H9 (cell line): ENCODE measurements around the gene KIT. TPM values are rescaled to one million over a fixed set of nuclear protein-coding genes. Genes with fewer than 3 reads are reported as not detected.

Experiments used
- DNase-seq: peaks from one replicate; pipeline ENCODE4 v3.0.0-alpha.2; 2017
- H2AFZ ChIP-seq: one replicate; pipeline ENCODE4 v1.6.1; 2013; ENCODE audit warnings: mild to moderate bottlenecking, low read length, control low read depth, moderate library complexity
- H2AK5ac ChIP-seq: 2 replicates; pipeline ENCODE4 v1.6.1; 2013; ENCODE audit warnings: low read length, control low read depth, mixed read lengths; ENCODE audit not compliant: insufficient read length
- H2BK120ac ChIP-seq: one replicate; pipeline ENCODE4 v1.6.1; 2013; ENCODE audit warnings: low read depth, mild to moderate bottlenecking, low read length, control low read depth, inconsistent platforms; ENCODE audit not compliant: poor library complexity, severe bottlenecking
- H2BK12ac ChIP-seq: 2 replicates; pipeline ENCODE4 v1.6.1; 2013; ENCODE audit warnings: low read length, control low read depth, mixed read lengths, low read depth; ENCODE audit not compliant: insufficient read length
- H2BK15ac ChIP-seq: 2 replicates; pipeline ENCODE4 v1.6.1; 2013; ENCODE audit warnings: low read depth, low read length, control low read depth
- H2BK20ac ChIP-seq: one replicate; pipeline ENCODE4 v1.6.1; 2013; ENCODE audit warnings: low read depth, mild to moderate bottlenecking, low read length, control low read depth, inconsistent platforms; ENCODE audit not compliant: poor library complexity, severe bottlenecking
- H2BK5ac ChIP-seq: 2 replicates; pipeline ENCODE4 v1.6.1; 2013; ENCODE audit warnings: low read length, control low read depth, mixed read lengths; ENCODE audit not compliant: insufficient read length
- H3K14ac ChIP-seq: 2 replicates; pipeline ENCODE4 v1.6.1; 2013; ENCODE audit warnings: low read length, control low read depth; ENCODE audit not compliant: insufficient read depth
- H3K18ac ChIP-seq: 2 replicates; pipeline ENCODE4 v1.6.1; 2013; ENCODE audit warnings: low read depth, mild to moderate bottlenecking, mixed read lengths, low read length, control low read depth; ENCODE audit not compliant: insufficient read length
- H3K23ac ChIP-seq: 2 replicates; pipeline ENCODE4 v1.6.1; 2013; ENCODE audit warnings: low read length, control low read depth, mixed read lengths, low read depth; ENCODE audit not compliant: insufficient read length
- H3K23me2 ChIP-seq: 2 replicates; pipeline ENCODE4 v1.6.1; 2013; ENCODE audit warnings: low read depth, mild to moderate bottlenecking, mixed read lengths, low read length, control low read depth; ENCODE audit not compliant: insufficient read length, poor library complexity, severe bottlenecking
- H3K27ac ChIP-seq: 2 replicates; pipeline ENCODE4 v1.5.1; 2013; ENCODE audit warnings: low read length, control low read depth, mixed read lengths, low read depth; ENCODE audit not compliant: insufficient read length
- H3K27me3 ChIP-seq: 2 replicates; pipeline ENCODE4 v1.6.1; 2013; ENCODE audit warnings: low read length, control low read depth, inconsistent platforms; ENCODE audit not compliant: insufficient read depth
- H3K4ac ChIP-seq: 2 replicates; pipeline ENCODE4 v1.6.1; 2013; ENCODE audit warnings: low read depth, mild to moderate bottlenecking, control low read depth, inconsistent platforms, low read length, moderate library complexity
- H3K4me1 ChIP-seq: 2 replicates; pipeline ENCODE4 v1.6.1; 2013; ENCODE audit warnings: low read length, control low read depth, inconsistent platforms; ENCODE audit not compliant: insufficient read depth
- H3K4me2 ChIP-seq: 2 replicates; pipeline ENCODE4 v1.6.1; 2013; ENCODE audit warnings: low read length, control low read depth, mixed read lengths; ENCODE audit not compliant: insufficient read length, insufficient read depth
- H3K56ac ChIP-seq: 2 replicates; pipeline ENCODE4 v1.6.1; 2013; ENCODE audit warnings: low read depth, mild to moderate bottlenecking, mixed read lengths, low read length, control low read depth; ENCODE audit not compliant: insufficient read length
- H3K79me1 ChIP-seq: 2 replicates; pipeline ENCODE4 v1.6.1; 2013; ENCODE audit warnings: low read depth, mild to moderate bottlenecking, moderate library complexity, low read length, control low read depth, inconsistent platforms; ENCODE audit not compliant: insufficient read depth, poor library complexity, severe bottlenecking
- H3K79me2 ChIP-seq: 2 replicates; pipeline ENCODE4 v1.6.1; 2013; ENCODE audit warnings: low read length, control low read depth, inconsistent platforms; ENCODE audit not compliant: insufficient read depth
- H3K9ac ChIP-seq: 2 replicates; pipeline ENCODE4 v1.6.1; 2013; ENCODE audit warnings: low read length, control low read depth, mixed read lengths; ENCODE audit not compliant: insufficient read length; ENCODE audit errors: extremely low read depth
- H3K9me3 ChIP-seq: one replicate; pipeline ENCODE4 v1.6.1; 2013; ENCODE audit warnings: low read depth, low read length, inconsistent platforms; ENCODE audit not compliant: control insufficient read depth
- H3T11ph ChIP-seq: one replicate; pipeline ENCODE4 v1.6.1; 2013; ENCODE audit warnings: mild to moderate bottlenecking, low read length, control low read depth, inconsistent platforms
- H4K20me1 ChIP-seq: one replicate; pipeline ENCODE4 v1.6.1; 2013; ENCODE audit not compliant: control insufficient read depth, insufficient read length, insufficient read depth
- H4K5ac ChIP-seq: 2 replicates; pipeline ENCODE4 v1.6.1; 2013; ENCODE audit warnings: low read depth, mild to moderate bottlenecking, mixed read lengths, low read length, control low read depth; ENCODE audit not compliant: insufficient read length
- H4K8ac ChIP-seq: replicated peaks from 2 replicates; pipeline ENCODE4 v1.6.1; 2013; ENCODE audit warnings: low read length, control low read depth, mixed read lengths, low read depth; ENCODE audit not compliant: insufficient read length
- H4K91ac ChIP-seq: 2 replicates; pipeline ENCODE4 v1.6.1; 2013; ENCODE audit warnings: low read depth, mild to moderate bottlenecking, moderate library complexity, mixed read lengths, low read length, control low read depth; ENCODE audit not compliant: insufficient read length
- H3K27ac Mint-ChIP-seq, 3 experiments: 2 replicates in 2 of 3; 3 replicates in 1 of 3; pipeline ENCODE4 v1.8.0; 2020 to 2021; ENCODE audit warnings: mixed read lengths in 3 of 3, mild to moderate bottlenecking in 1 of 3, moderate library complexity in 1 of 3
- H3K27me3 Mint-ChIP-seq: 2 replicates; pipeline ENCODE4 v1.8.0; 2021; ENCODE audit warnings: low read depth, mild to moderate bottlenecking, moderate library complexity, mixed read lengths
- H3K36me3 Mint-ChIP-seq, 3 experiments: 2 replicates in 2 of 3; 3 replicates in 1 of 3; pipeline ENCODE4 v1.8.0; 2020 to 2021; ENCODE audit warnings: low read depth in 3 of 3, mixed read lengths in 3 of 3; ENCODE audit not compliant: insufficient read depth in 1 of 3
- H3K4me1 Mint-ChIP-seq, 2 experiments: 2 replicates each; pipeline ENCODE4 v1.8.0; 2020; ENCODE audit warnings: mixed read lengths in 2 of 2
- H3K4me3 Mint-ChIP-seq, 2 experiments: 2 replicates in 1 of 2; 3 replicates in 1 of 2; pipeline ENCODE4 v1.8.0; 2020 to 2021; ENCODE audit warnings: mild to moderate bottlenecking in 2 of 2, mixed read lengths in 2 of 2, moderate library complexity in 1 of 2
- H3K9me3 Mint-ChIP-seq, 2 experiments: 2 replicates in 1 of 2; 3 replicates in 1 of 2; pipeline ENCODE4 v1.8.0; 2020; ENCODE audit warnings: mild to moderate bottlenecking in 2 of 2, mixed read lengths in 2 of 2, moderate library complexity in 1 of 2
- CTCF ChIP-seq: fragments of 200-600 bp; sonication (generic); conservative IDR thresholded peaks from 3 replicates; pipeline ENCODE4 v1.8.0; 2021; ENCODE audit warnings: antibody characterized with exemption, mild to moderate bottlenecking
- WGBS: extraction: QIAGEN DNeasy Blood & Tissue Kit; methylation state at CpG from one replicate; pipeline ENCODE4 v1.1.7; 2013; ENCODE audit warnings: missing lambda C conversion rate, low lambda C conversion rate, mixed read lengths; ENCODE audit not compliant: insufficient read length; ENCODE audit errors: extremely low coverage; 5-methylcytosine and 5-hydroxymethylcytosine counted together
- total RNA-seq: library from RNA; stranded (reverse); gene quantifications from 2 replicates; pipeline ENCODE4 v1.2.1, GENCODE V29; 2021

KIT gene
- total RNA-seq, 1 experiment from 2014 or later: 6.7 TPM

GRCh38 chr4:54662901-54663585, 5.3 kb downstream of the KIT start:
- no peak overlapping the region for H3K23ac ChIP-seq
- peaks cover 9% of the 10 kb centered on the region; the same call in 1 of the 2 replicates for H3K27me3 ChIP-seq
- Mint-ChIP-seq H3K4me1 (peaks cover 23 to 42% of the 10 kb centered on the region in 2 experiments), H3K36me3 (no peaks in the 10 kb centered on the region; a peak in 1 of 7 replicates), H3K9me3 (no peaks in the 10 kb centered on the region; a peak in 1 of 5 replicates), H3K4me3 (no peak overlapping the region), H3K27ac (no peak overlapping the region), H3K27me3 (peaks cover 40% of the 10 kb centered on the region)
- H4K8ac ChIP-seq: no peak overlapping the region
- no peaks in the 10 kb centered on the region; the same call in 1 of the 2 replicates for H3K79me2 ChIP-seq
- no peak overlapping the region for H2BK15ac ChIP-seq
- no peaks in the 10 kb centered on the region for H3K9me3 ChIP-seq
- DNase-seq: no peak
- H4K20me1 ChIP-seq: no peaks in the 10 kb centered on the region
- no peak overlapping the region for H3K9ac ChIP-seq
- H2BK12ac ChIP-seq: no peak overlapping the region
- H3K4ac ChIP-seq: no peak overlapping the region
- H2BK5ac ChIP-seq: no peak overlapping the region
- H4K91ac ChIP-seq: no peak overlapping the region
- H2AFZ ChIP-seq: no peak overlapping the region
- no peak overlapping the region for H4K5ac ChIP-seq
- no peak overlapping the region for H2BK20ac ChIP-seq
- WGBS: 100% methylated on average over 2 of the region's 6 CpGs
- TF ChIP-seq CTCF: no peak
- H3K4me2 ChIP-seq: no peak overlapping the region
- H3K27ac ChIP-seq: no peak overlapping the region
- no peak overlapping the region for H3T11ph ChIP-seq
- H3K56ac ChIP-seq: no peak overlapping the region
- H3K4me1 ChIP-seq: peaks cover 4% of the 10 kb centered on the region; the same call in 1 of the 2 replicates
- H3K14ac ChIP-seq: no peak overlapping the region
- no peak overlapping the region for H3K18ac ChIP-seq
- no peak overlapping the region for H2BK120ac ChIP-seq
- H3K79me1 ChIP-seq: no peaks in the 10 kb centered on the region
- H2AK5ac ChIP-seq: no peak overlapping the region
- H3K23me2 ChIP-seq: peaks cover 12% of the 10 kb centered on the region
